Sigmoid colon (tissue), 7 donors: ENCODE results near the gene FILIP1. TPM values are rescaled to one million over a fixed set of nuclear protein-coding genes. Genes with fewer than 3 reads are reported as not detected.

Source experiments
- DNase-seq: peaks from one replicate; pipeline ENCODE4 v3.0.0-alpha.2; 2019
- H3K27ac ChIP-seq, 4 donors: fragments of 200-600 bp; sonication (generic); one replicate each; pipeline ENCODE4 v1.5.1; 2016 to 2019; ENCODE audit warnings: mild to moderate bottlenecking in 1 of 4
- H3K27me3 ChIP-seq, 3 donors: fragments of 200-600 bp; sonication (generic); one replicate each; pipeline ENCODE4 v1.5.1; 2019; ENCODE audit warnings: mild to moderate bottlenecking in 1 of 3
- H3K36me3 ChIP-seq, 4 donors: fragments of 200-600 bp; sonication (generic); one replicate each; pipeline ENCODE4 v1.5.1; 2016 to 2019
- H3K4me1 ChIP-seq, 4 donors: fragments of 200-600 bp; sonication (generic); one replicate each; pipeline ENCODE4 v1.5.1; 2017 to 2019
- H3K4me3 ChIP-seq, 4 donors: fragments of 200-600 bp; sonication (generic); one replicate each; pipeline ENCODE4 v1.5.1; 2017 to 2019; ENCODE audit warnings: mild to moderate bottlenecking in 2 of 4, moderate library complexity in 1 of 4
- H3K9me3 ChIP-seq, 4 donors: fragments of 200-600 bp in 3 of 4; sonication (generic) in 3 of 4; one replicate each; pipeline versions ENCODE4 v1.5.1 to v1.6.1; 2013 to 2019
- CTCF ChIP-seq, 4 experiments: fragments of 450-650 bp in 3 of 4; fragments of 200-600 bp in 1 of 4; IDR thresholded peaks; one replicate each; pipeline ENCODE4 v1.5.1; 2016 to 2019; ENCODE audit warnings: antibody characterized with exemption in 4 of 4, mild to moderate bottlenecking in 3 of 4, moderate library complexity in 2 of 4
- EP300 ChIP-seq, 4 donors: sonication (generic); formaldehyde crosslinking; IDR thresholded peaks; one replicate each; pipeline ENCODE4 v1.6.1; 2017; ENCODE audit warnings: antibody characterized with exemption in 4 of 4
- POLR2A ChIP-seq, 2 donors: fragments of 450-650 bp; IDR thresholded peaks; one replicate each; pipeline ENCODE4 v1.6.1; 2016; ENCODE audit warnings: antibody characterized with exemption in 2 of 2, mild to moderate bottlenecking in 2 of 2, moderate library complexity in 2 of 2
- POLR2AphosphoS5 ChIP-seq, 4 donors: sonication (generic); formaldehyde crosslinking; IDR thresholded peaks; one replicate each; pipeline ENCODE4 v1.6.1; 2017; ENCODE audit warnings: antibody characterized with exemption in 4 of 4
- WGBS, 2 donors: extraction: QIAGEN DNeasy Blood & Tissue Kit; methylation state at CpG; one replicate each; pipeline ENCODE4 v1.1.7; 2013; 5-methylcytosine and 5-hydroxymethylcytosine counted together
- intact Hi-C: fragments of 100-400 bp; cut with DNase I; formaldehyde crosslinking; loops from one replicate; pipeline ENCODE4 v1.15.1; 2023
- polyA plus RNA-seq, 3 donors: library from polyadenylated mRNA; stranded (reverse); fragments of 200-250 nt; gene quantifications; one replicate each; pipeline ENCODE4 v1.2.3, GENCODE V29; 2013
- total RNA-seq, 4 donors: library from RNA; depleted of rRNA; stranded (reverse); fragments of >200 nt; gene quantifications; one replicate each; pipeline ENCODE4 v1.1.0, GENCODE V29; 2016
- donor health status: healthy with polysubstance abuse.
- donor health status: Bipolar disorder and iron deficiency.
- donor health status: healthy.

FILIP1 gene
- total and polyA plus RNA-seq, 7 donors: 0.46 to 72.8 (median 47.1) TPM

- no peak for TF ChIP-seq EP300 (IDR thresholded peaks at IDR 0.05)
- TF ChIP-seq POLR2AphosphoS5 (IDR thresholded peaks at IDR 0.05): no peak
- TF ChIP-seq CTCF (IDR thresholded peaks at IDR 0.05): no peak
- no peak for TF ChIP-seq POLR2A (IDR thresholded peaks at IDR 0.05)
- WGBS, 2 donors: 79 to 83% methylated on average over 1 of the region's 1 CpG
Observed at GRCh38 chr6:75472885-75473284, 20.7 kb downstream of the FILIP1 start.

GRCh38 chr6:75467966-75468365 lies 25.6 kb downstream of the FILIP1 start:
- H3K4me3 ChIP-seq: no peak overlapping the region
- peaks cover 0 to 43% (median 29%) of the 10 kb centered on the region in 4 donors for H3K4me1 ChIP-seq
- H3K36me3 ChIP-seq: no peaks in the 10 kb centered on the region
- intact Hi-C loops: no loop called here
- WGBS, 2 donors: 68 to 71% methylated on average over 3 of the region's 3 CpGs
- DNase-seq: peak; percentile 65
- no peaks in the 10 kb centered on the region for H3K27me3 ChIP-seq
- H3K9me3 ChIP-seq: no peaks in the 10 kb centered on the region
- peak overlapping the region; percentile 74 to 86 (median 80) for H3K27ac ChIP-seq
- no peak for TF ChIP-seq POLR2AphosphoS5 (IDR thresholded peaks at IDR 0.05)
- no peak for TF ChIP-seq CTCF (IDR thresholded peaks at IDR 0.05)
- no peak for TF ChIP-seq EP300 (IDR thresholded peaks at IDR 0.05)
- no peak for TF ChIP-seq POLR2A (IDR thresholded peaks at IDR 0.05)

More at GRCh38 chr6:75472885-75473284, 20.7 kb downstream of the FILIP1 start:
- Histone ChIP-seq H3K36me3 (no peaks in the 10 kb centered on the region), H3K27me3 (no peaks in the 10 kb centered on the region), H3K9me3 (no peaks in the 10 kb centered on the region), H3K4me1 (peaks cover 0 to 33% (median 14%) of the 10 kb centered on the region in 4 donors), H3K27ac (peak overlapping the region in 2 of 4 donors; percentile 16 to 50), H3K4me3 (no peak overlapping the region)
- DNase-seq: no peak
- intact Hi-C loops: no loop called here

- TF ChIP-seq CTCF (IDR thresholded peaks at IDR 0.05): no peak
- no peak for TF ChIP-seq POLR2A (IDR thresholded peaks at IDR 0.05)
- TF ChIP-seq POLR2AphosphoS5 (IDR thresholded peaks at IDR 0.05): no peak
- no peak for TF ChIP-seq EP300 (IDR thresholded peaks at IDR 0.05)
- Histone ChIP-seq H3K27ac (peak overlapping the region; percentile 74 to 86 (median 80)), H3K9me3 (no peaks in the 10 kb centered on the region), H3K4me1 (peaks cover 0 to 47% (median 28%) of the 10 kb centered on the region in 4 donors), H3K36me3 (no peaks in the 10 kb centered on the region), H3K27me3 (no peaks in the 10 kb centered on the region), H3K4me3 (no peak overlapping the region)
- no peak for DNase-seq
- intact Hi-C loops: no loop called here
- 82 to 85% methylated on average over 4 of the region's 4 CpGs for WGBS, 2 donors
Observed at GRCh38 chr6:75467284-75467683, 26.3 kb downstream of the FILIP1 start.

GRCh38 chr6:75466636-75467035 lies 27.0 kb downstream of the FILIP1 start:
- DNase-seq: no peak
- no peaks in the 10 kb centered on the region for H3K9me3 ChIP-seq
- H3K27me3 ChIP-seq: no peaks in the 10 kb centered on the region
- intact Hi-C loops: no loop called here
- 95 to 97% methylated on average over 1 of the region's 1 CpG for WGBS, 2 donors
- TF ChIP-seq CTCF (IDR thresholded peaks at IDR 0.05) (no peak), POLR2A (IDR thresholded peaks at IDR 0.05) (no peak), EP300 (IDR thresholded peaks at IDR 0.05) (no peak)
- no peaks in the 10 kb centered on the region for H3K36me3 ChIP-seq
- H3K4me3 ChIP-seq: no peak overlapping the region
- H3K4me1 ChIP-seq: peaks cover 0 to 47% (median 28%) of the 10 kb centered on the region in 4 donors
- H3K27ac ChIP-seq: peak overlapping the region; percentile 74 to 86 (median 80)

- H3K9me3 ChIP-seq: no peaks in the 10 kb centered on the region
- no peaks in the 10 kb centered on the region for H3K36me3 ChIP-seq
- peak overlapping the region; percentile 30 to 86 (median 66) for H3K27ac ChIP-seq
- TF ChIP-seq CTCF (IDR thresholded peaks at IDR 0.05) (no peak), EP300 (IDR thresholded peaks at IDR 0.05) (no peak), POLR2A (IDR thresholded peaks at IDR 0.05) (no peak), POLR2AphosphoS5 (IDR thresholded peaks at IDR 0.05) (no peak)
- no peak overlapping the region for H3K4me3 ChIP-seq
- H3K4me1 ChIP-seq: peaks cover 0 to 74% (median 51%) of the 10 kb centered on the region in 4 donors
- DNase-seq: no peak
- intact Hi-C loops: no loop called here
- no peaks in the 10 kb centered on the region for H3K27me3 ChIP-seq
- WGBS, 2 donors: 31 to 43% methylated on average over 1 of the region's 1 CpG
Observed at GRCh38 chr6:75463908-75464307, 29.7 kb downstream of the FILIP1 start.
